Astrocyte (in vitro differentiated cells and primary cell): ENCODE measurements around the gene RHEBL1.

Experiments used
- EZH2 ChIP-seq: IDR thresholded peaks from 2 replicates; pipeline ENCODE4 v1.6.1; 2012; ENCODE audit warnings: mild to moderate bottlenecking, low read length, inconsistent platforms; ENCODE audit not compliant: insufficient read depth
- TF ChIP-seq, protein P1 (sequence below): IDR thresholded peaks from 2 replicates; pipeline ENCODE4 v1.5.1; 2011; ENCODE audit warnings: low read depth, mild to moderate bottlenecking, inconsistent platforms, low read length, moderate library complexity; ENCODE audit not compliant: insufficient read depth

DNA sequence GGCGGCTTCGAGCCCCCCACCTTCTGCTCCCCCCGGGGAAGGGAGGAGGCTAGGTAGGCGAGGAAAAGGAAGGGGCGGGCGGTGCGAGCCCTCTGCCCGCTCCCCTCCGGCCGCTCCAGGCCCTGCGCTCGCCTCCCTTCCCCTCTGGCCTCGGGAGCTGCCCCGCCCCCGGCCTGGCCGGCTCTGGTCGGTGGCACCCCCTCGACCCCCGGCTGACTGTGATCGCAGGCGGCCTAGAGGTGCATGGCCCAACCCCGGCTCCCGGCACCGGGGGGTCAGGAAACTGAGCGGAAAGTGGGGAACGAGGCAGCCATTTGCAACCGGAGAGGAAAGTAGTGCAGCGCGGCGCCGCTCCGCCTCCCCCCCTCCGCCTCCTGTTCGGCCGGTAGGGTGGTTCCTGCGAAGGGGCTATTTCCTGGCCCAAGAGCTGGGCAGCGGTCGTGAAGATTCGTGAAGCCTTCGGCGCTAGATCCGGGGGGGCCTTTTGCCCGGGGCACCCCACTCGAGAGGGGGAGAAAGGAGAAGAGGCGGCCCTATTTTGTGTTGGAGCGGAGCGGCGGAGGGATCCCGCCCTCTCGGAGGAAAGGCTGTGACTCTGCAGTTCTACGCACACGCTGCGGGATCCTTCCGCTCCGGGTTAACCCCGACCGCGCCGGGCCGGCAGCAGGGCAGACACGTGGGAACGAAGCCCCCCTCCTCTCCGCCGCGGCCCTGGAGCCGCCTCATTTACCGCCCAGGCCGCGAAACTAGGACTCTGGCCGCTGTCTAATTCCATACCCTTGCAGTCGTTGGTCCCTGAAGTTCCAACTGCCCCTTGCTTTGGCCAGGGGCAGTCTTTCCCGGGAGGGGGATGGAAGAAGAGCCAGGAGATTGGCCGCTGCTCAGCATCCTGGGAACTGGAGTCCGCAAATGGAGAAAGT lies 9.3 kb downstream of the RHEBL1 start, which contains the start of gene KMT2D:
- TF ChIP-seq, protein P1, sequence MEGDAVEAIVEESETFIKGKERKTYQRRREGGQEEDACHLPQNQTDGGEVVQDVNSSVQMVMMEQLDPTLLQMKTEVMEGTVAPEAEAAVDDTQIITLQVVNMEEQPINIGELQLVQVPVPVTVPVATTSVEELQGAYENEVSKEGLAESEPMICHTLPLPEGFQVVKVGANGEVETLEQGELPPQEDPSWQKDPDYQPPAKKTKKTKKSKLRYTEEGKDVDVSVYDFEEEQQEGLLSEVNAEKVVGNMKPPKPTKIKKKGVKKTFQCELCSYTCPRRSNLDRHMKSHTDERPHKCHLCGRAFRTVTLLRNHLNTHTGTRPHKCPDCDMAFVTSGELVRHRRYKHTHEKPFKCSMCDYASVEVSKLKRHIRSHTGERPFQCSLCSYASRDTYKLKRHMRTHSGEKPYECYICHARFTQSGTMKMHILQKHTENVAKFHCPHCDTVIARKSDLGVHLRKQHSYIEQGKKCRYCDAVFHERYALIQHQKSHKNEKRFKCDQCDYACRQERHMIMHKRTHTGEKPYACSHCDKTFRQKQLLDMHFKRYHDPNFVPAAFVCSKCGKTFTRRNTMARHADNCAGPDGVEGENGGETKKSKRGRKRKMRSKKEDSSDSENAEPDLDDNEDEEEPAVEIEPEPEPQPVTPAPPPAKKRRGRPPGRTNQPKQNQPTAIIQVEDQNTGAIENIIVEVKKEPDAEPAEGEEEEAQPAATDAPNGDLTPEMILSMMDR: no peak
- no peak for TF ChIP-seq EZH2
